DMS 273 treated with DMSO at 0.1 percent for 48 hours (cell line): ENCODE measurements around the gene DCDC1.

ENCODE experiments used
- DNase-seq: peaks from one replicate; lab custom pipeline; 2025; lab: John Stamatoyannopoulos, UW

DCDC1 gene

DNA sequence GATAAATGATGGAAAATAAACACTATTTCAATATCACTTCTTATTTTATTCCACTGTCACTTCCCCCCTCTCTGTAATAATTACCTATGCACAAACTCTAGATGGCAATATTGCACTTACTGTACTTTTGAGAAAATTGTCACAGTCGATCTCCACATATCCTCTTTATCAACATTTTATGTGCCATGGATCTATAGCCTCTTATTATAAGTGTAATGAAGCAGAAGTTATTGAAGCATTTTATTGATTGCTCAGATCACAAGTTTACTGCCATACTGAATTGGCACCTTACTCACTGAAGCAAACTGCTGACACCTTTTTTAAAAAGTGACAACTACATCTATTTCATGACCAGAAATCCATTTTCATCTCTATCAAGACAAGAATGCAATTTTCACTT is 133.4 kb downstream of the DCDC1 start:
- no peak for DNase-seq

DNA sequence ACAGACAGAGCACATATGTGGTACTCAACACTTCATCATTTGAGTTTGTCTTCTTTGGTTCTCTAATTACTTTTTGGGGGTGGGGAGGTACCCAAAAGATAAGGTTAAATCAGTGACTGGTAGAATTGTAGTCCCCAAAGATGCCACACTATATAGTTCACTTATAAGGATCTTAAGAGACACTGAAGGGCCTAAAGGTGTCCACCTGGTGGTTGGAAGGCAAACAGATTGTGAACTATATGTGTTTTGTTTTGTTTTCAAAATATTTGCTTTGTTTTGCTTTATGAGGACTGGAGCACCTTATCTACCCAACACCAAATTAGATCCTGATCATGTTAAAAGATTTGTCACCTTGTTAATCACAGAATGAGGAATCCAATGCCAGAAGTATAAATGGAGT is 136.1 kb downstream of the DCDC1 start:
- DNase-seq, result no peak

DNA sequence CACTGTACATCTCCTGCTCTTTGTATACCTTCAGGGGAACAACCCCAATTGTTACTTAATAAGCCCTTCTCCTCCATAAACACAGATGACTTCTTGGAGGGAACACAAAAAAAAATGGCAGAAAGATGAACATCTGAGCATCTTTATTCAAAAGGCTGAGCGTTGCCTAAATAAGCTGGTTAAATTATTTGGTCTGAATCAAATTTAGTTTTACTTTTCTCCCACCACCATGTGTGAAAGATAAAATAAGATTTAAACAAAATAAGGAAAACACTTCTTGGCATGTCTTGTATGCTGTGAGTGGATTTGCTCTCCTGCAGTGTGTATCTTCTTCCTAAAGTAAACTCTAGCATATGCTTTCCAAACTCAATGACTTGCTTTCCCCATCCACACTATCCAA is 137.9 kb downstream of the DCDC1 start:
- no peak for DNase-seq

DNA sequence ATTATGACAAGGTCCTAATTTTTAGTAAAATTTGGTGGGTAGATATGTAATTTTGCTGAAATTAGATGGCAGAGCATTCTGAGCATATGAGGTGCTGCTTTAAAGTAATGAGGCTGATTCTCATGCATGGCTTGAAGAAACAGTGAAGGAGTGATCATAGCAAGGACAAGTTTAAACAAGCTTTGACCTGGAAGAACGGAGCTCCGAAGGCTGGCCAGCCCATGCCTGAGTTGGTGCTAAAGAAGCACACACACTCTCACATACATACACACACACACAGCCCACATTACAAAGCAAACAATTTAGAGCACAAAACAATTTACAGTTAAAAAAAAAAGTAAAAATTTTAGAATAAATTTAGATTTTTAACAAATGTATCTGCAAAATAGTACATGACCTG is 150.7 kb downstream of the DCDC1 start:
- DNase-seq, result no peak

DNA sequence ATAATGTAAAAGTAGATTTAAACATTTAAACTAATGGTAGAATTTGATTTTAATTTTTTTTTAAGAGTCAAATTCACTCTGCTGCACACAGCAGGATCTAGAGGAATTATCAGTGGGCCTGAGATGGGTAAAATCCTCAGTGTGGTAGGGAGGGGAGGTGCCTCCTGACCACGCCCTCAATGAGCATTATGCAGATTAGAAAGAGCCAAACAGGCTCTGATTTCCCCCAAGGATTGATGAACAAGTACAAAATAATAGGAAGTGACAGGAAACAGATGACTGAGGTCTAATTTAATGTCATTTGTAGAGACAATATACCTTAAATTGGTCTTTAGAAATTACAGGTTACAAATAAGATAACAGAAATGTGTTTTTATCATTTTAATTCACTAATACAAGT is 155.2 kb downstream of the DCDC1 start:
- DNase-seq, result no peak

GRCh38 chr11:31199378-31199777 is 170.2 kb downstream of the DCDC1 start:
- no peak for DNase-seq

DNA sequence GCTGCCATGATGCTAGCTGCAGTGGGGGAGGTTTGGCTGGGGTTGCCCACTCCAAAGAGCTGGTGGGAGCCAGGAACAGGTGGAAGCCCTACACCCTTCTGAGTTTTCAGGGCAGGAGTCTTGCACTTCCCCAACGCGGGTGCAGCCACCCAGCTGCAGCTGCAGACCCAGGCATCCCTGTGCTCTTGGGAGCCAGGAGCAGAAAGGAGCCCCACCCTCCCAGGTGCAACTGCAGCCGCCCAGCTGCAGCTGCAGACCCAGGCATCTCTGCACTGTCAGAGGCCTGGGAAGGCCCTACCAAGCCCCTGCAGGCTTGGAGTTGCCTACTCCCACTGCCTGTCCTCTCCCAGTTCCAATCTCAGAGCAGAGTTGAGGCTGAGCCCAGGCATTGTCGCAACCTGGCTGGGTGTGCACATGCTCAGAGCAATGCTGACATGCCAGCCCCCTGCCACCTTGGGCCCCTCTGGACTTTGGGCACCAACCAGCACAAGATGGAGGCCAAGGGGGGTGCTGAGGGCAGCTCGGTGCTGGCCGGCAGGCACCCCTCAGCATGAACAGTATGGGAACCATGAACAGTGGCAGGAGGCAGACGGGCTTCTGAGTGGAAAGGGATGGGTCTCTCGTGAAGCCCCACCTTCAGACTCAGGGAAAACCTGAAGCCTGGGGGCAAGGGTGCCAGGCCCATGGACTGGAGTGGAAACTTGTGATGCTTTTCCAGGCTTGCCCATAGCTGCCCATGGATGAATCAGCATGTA is 195.4 kb downstream of the DCDC1 start:
- DNase-seq, result no peak

DNA sequence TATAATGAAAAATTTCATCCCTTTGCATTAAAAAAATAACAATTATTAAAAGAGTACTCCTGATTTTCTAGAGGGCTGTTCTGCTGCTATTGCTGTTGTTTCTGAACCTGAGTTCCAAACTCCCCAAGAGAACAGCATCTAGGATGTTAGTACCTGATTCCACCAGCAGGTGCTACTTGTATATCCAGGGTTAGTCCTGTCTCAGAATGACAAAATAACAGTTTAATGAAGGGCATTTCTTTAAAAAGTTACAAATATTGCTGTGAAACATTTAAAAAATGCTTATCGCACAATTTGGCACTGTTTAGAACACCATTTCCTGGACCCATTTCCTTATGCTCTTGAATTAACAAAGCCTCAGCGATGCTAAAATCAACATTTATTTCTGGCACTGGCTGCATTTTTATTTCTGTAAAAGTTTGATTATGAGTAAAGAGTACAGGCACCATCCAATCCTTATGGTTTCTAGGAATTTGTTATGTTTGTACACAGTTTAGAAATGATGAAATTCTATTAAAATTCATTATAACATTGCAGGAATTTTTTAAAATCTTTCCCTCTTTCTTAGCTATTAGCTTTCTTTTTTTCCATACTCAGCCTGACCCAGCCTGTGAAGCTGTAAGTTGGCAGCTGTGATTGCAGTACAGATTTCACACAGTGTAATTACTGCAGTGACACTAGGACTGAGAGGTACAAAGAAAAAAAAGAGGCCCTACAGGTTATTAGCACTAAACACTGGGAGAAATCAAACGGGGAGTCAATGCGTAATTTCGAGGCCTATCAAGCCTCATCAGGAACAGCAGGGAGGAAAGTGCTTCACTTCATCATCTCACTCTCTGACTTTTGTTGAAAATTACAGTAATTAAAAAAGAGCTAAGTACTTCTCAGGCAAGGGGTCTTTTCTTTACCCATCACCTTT is 208.8 kb downstream of the DCDC1 start:
- no peak for DNase-seq

DNA sequence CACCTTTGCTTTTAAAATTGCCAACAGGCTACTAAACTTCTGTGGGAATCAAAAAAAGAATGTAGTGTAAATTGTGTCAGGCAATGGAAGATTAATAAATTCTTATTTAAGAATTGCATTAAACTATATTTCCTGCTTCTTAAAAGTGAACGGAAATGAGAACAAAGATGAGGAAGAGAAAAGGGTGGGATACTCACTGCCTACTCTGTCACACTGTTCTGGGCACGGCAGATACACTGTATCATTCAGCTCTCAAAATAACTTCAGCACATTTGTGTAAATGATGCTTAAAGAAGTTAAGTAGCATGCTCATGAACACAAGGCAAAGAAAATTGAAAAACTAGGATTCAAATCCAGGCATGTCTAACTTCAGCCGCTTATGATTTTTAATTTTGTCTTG is 218.7 kb downstream of the DCDC1 start:
- no peak for DNase-seq

- no peak for DNase-seq
Measured at GRCh38 chr11:31150011-31150410, 219.5 kb downstream of the DCDC1 start.

- DNase-seq, result no peak
Measured at GRCh38 chr11:31141789-31142188, 227.8 kb downstream of the DCDC1 start.

- DNase-seq, result no peak
Measured at GRCh38 chr11:31139479-31139878, 230.1 kb downstream of the DCDC1 start.

- no peak for DNase-seq
Measured at GRCh38 chr11:31132531-31133421, 236.8 kb downstream of the DCDC1 start.

DNA sequence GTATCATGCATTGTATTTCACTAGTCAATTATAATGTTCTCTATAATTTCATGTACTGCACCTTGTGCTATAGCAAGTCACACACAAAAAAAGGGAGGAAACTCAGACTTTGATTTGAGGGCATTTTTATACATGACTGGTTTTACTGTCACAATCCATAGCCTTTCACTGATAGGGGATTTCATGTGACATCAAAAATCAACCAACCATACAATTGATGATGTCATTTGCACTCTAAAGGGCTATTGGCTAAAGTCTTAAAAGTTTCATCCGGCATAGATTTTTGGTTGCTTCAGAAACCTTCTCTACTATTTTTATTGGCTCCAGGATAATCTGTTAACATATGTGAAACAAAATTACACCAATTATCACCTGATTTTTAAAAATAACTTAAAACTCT is 237.8 kb downstream of the DCDC1 start:
- DNase-seq, result no peak

DNA sequence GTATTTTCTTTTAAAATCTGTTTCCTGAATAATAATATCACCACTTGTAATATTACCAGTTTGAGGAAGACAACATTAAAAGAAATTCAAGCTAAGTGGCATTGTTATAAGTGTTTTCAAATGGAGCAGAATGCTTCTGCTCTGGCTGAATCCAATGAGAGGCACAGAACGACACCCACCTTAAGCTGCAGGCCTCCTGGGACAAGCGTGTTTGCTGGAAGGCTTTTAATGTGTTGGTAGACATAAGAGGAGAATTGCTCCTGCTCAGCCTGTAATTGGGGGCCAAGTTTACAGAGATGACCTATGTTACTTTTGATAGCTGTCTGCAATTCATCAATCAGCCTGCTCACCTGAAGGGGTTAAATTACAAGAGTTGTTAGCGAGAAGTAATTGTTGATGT is 242.2 kb downstream of the DCDC1 start:
- no peak for DNase-seq

DNA sequence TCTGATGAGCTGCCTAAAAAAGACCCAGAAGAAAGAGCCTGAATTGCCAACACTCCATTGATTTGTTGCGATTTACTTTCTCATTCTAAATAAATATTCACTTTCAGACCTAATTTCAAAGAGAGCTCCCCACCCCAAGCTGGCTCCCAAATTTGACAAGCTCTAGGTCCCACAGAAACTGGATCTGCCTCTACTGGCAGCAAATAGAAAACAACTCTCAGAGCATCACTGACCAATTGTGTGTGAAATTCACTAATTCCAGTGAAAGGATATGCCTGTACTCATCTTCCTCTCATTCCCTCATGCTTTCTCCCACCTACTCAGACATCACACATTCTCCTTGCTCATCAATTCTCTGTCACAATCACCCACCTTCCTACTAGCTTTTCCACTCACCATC is 249.1 kb downstream of the DCDC1 start:
- no peak for DNase-seq

- DNase-seq, result no peak
Measured at GRCh38 chr11:31118566-31118965, 251.0 kb downstream of the DCDC1 start.

DNA sequence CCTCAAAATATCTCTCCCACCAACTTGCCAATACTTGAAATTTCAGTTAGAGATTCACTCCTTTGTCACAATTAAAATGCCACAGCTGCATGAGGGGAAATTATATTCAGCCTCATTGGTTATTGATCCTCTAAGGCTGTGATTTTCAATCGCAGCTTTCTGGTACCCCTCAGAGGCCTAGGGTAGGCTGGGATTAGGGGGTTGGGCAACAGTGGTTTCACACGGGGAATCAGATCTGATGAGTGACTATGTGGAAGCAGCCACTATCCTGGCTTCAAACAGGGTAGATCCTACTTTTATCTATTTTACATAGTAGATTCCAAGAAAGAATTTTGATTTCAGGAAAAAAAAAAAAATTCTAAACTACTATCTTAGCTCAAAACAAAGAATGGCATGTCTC is 252.5 kb downstream of the DCDC1 start:
- DNase-seq, result no peak

- DNase-seq, result no peak
Measured at GRCh38 chr11:31114442-31114841, 255.1 kb downstream of the DCDC1 start.

DNA sequence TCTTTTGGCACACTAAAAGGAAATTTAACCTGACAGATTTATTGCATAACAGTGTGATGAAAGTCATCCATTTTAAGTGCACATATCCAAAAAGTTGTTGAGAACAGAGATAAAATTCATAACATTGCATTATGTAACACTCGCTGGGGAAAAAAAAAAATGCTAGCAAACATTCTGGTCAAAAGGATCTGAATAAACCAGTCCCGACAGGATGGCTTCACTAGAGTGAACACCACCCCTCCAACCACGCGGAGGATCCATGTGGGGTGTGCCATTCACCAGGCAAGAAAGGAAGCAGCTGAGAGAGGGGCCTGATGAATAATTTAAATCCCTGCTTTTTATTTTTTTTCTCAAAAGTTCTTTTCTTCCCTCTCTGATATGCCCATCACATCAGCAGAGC is 258.7 kb downstream of the DCDC1 start:
- no peak for DNase-seq

GRCh38 chr11:31109446-31109845 is 260.1 kb downstream of the DCDC1 start:
- DNase-seq, result no peak

- no peak for DNase-seq
Measured at GRCh38 chr11:31107649-31108048, 261.9 kb downstream of the DCDC1 start.
